Lung (tissue), 12 donors: ENCODE results near the gene RRP1B. TPM values are rescaled to one million over a fixed set of nuclear protein-coding genes. Genes with fewer than 3 reads are reported as not detected.

Experiments
- ATAC-seq: fragments of 200-7000 bp; cut with Tn5 transposase; one replicate; pipeline ENCODE4 v1.9.1; 2020; ENCODE audit warnings: moderate number of reproducible peaks; ENCODE audit not compliant: insufficient read depth, low FRiP score
- DNase-seq, 3 donors: peaks; one replicate each; pipeline ENCODE4 v3.0.0-alpha.2; 2013 to 2017
- H3K27ac ChIP-seq, 2 donors: one replicate each; pipeline ENCODE4 v1.5.1; 2013; ENCODE audit warnings: mild to moderate bottlenecking in 2 of 2, moderate library complexity in 2 of 2, control low read depth in 1 of 2, inconsistent platforms in 1 of 2, low read depth in 1 of 2, low read length in 1 of 2
- H3K27me3 ChIP-seq, 3 donors: one replicate each; pipeline ENCODE4 v1.5.1; 2013; ENCODE audit warnings: low read length in 2 of 3; ENCODE audit not compliant: control insufficient read depth in 3 of 3, insufficient read depth in 3 of 3
- H3K36me3 ChIP-seq, 4 donors: one replicate each; pipeline ENCODE4 v1.5.1; 2013; ENCODE audit warnings: low read length in 4 of 4, mild to moderate bottlenecking in 1 of 4, moderate library complexity in 1 of 4; ENCODE audit not compliant: control insufficient read depth in 4 of 4, insufficient read depth in 4 of 4
- H3K4me1 ChIP-seq, 5 donors: one replicate each; pipeline ENCODE4 v1.5.1; 2013; ENCODE audit warnings: low read length in 5 of 5, mild to moderate bottlenecking in 2 of 5, moderate library complexity in 1 of 5; ENCODE audit not compliant: control insufficient read depth in 5 of 5, insufficient read depth in 5 of 5
- H3K4me3 ChIP-seq: one replicate; pipeline ENCODE4 v1.5.1; 2013; ENCODE audit warnings: mild to moderate bottlenecking, control low read depth, moderate library complexity
- H3K9ac ChIP-seq, 2 donors: one replicate each; pipeline ENCODE4 v1.5.1; 2013; ENCODE audit warnings: low read length in 2 of 2, control low read depth in 1 of 2; ENCODE audit not compliant: insufficient read depth in 1 of 2
- H3K9me3 ChIP-seq, 4 donors: one replicate each; pipeline ENCODE4 v1.5.1; 2013; ENCODE audit warnings: low read length in 3 of 4, mild to moderate bottlenecking in 1 of 4, moderate library complexity in 1 of 4; ENCODE audit not compliant: control insufficient read depth in 4 of 4, insufficient read depth in 3 of 4
- whole genome bisulfite sequencing, 2 donors: extraction: QIAGEN DNeasy Blood & Tissue Kit; methylation state at CpG; one replicate each; pipeline ENCODE4 v1.1.7; 2013; 5-methylcytosine and 5-hydroxymethylcytosine counted together
- polyA plus RNA-seq, 2 donors: library from polyadenylated mRNA; stranded (reverse); fragments of 200-250 nt; gene quantifications; one replicate each; pipeline ENCODE4 v1.2.1, GENCODE V29; 2013
- total RNA-seq, 2 donors: library from RNA; depleted of rRNA in 1 of 2; stranded (reverse); fragments of >200 nt in 1 of 2; gene quantifications; one replicate each; pipeline ENCODE4 v1.2.1, GENCODE V29; 2014 to 2021
- TF ChIP-seq, protein P1 (sequence below): IDR thresholded peaks from 2 replicates; pipeline ENCODE4 v1.5.1; 2012; ENCODE audit warnings: mild to moderate bottlenecking; ENCODE audit errors: control extremely low read depth, extremely low read depth
- donor health status: control.
- donor health status: control.
- donor health status: Bipolar disorder and iron deficiency.
- donor health status: healthy.
- donor health status: DM: yes; HTN: yes; CAD: no.

Gene RRP1B
- total and polyA plus RNA-seq, 4 donors = 6.4 to 18.1 (median 12.7) TPM

DNA sequence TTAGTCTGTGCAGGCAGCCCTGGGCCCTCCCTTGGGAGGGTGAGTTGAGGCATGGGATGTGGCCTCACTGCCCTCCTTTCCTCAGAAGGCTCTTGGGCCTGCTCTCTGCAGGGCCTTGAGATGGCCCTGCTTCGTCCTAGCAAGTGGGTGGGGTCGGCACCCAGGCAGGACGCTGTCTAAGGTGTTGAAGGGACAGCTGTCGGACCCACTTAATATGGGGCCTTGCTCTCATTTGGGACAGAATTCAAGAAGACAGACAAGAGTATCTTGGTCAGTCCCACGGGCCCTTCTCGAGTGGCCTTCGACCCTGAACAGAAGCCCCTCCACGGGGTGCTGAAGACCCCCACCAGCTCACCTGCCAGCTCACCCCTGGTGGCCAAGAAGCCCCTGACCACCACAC is 33.6 kb downstream of the RRP1B start:
- Histone ChIP-seq H3K9ac (no peak overlapping the region), H3K4me3 (no peak overlapping the region), H3K4me1 (no peaks in the 10 kb centered on the region), H3K36me3 (peaks cover 14 to 58% (median 21%) of the 10 kb centered on the region in 4 donors), H3K27ac (no peak overlapping the region), H3K9me3 (no peaks in the 10 kb centered on the region), H3K27me3 (no peaks in the 10 kb centered on the region)
- ATAC-seq (no peak), DNase-seq (no peak)
- TF ChIP-seq, protein P1, sequence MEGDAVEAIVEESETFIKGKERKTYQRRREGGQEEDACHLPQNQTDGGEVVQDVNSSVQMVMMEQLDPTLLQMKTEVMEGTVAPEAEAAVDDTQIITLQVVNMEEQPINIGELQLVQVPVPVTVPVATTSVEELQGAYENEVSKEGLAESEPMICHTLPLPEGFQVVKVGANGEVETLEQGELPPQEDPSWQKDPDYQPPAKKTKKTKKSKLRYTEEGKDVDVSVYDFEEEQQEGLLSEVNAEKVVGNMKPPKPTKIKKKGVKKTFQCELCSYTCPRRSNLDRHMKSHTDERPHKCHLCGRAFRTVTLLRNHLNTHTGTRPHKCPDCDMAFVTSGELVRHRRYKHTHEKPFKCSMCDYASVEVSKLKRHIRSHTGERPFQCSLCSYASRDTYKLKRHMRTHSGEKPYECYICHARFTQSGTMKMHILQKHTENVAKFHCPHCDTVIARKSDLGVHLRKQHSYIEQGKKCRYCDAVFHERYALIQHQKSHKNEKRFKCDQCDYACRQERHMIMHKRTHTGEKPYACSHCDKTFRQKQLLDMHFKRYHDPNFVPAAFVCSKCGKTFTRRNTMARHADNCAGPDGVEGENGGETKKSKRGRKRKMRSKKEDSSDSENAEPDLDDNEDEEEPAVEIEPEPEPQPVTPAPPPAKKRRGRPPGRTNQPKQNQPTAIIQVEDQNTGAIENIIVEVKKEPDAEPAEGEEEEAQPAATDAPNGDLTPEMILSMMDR = no peak
- 95 to 97% methylated on average over 8 of the region's 8 CpGs for WGBS, 2 donors

DNA sequence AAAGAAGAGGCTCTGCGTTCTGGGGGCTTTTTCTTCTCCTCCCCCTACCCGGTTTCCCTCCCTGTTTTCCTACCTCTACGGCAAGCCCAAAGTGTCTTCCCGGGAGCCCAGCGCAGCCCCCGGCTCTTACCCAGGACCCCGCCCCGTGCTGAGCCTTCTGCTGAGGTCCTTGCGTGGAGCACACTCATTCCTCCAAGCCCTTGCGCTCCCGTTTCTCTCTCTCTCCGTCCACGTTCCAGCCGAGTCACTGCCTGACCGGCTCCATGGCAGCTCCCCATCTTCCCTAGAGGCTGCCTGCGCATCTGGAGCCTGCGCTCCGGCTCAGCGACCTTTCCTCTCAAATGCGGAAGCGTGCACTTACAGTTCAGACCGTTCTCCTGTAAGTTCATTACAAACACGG is 34.6 kb downstream of the RRP1B start:
- no peaks in the 10 kb centered on the region for H3K4me1 ChIP-seq
- no peak for DNase-seq
- no peak overlapping the region for H3K9ac ChIP-seq
- H3K27ac ChIP-seq = no peak overlapping the region
- no peaks in the 10 kb centered on the region for H3K9me3 ChIP-seq
- no peaks in the 10 kb centered on the region for H3K27me3 ChIP-seq
- WGBS, 2 donors = 94 to 98% methylated on average over 23 of the region's 23 CpGs
- ATAC-seq = no peak
- H3K4me3 ChIP-seq = no peak overlapping the region
- TF ChIP-seq, protein P1 = no peak
- H3K36me3 ChIP-seq = peaks cover 11 to 49% (median 19%) of the 10 kb centered on the region in 4 donors

DNA sequence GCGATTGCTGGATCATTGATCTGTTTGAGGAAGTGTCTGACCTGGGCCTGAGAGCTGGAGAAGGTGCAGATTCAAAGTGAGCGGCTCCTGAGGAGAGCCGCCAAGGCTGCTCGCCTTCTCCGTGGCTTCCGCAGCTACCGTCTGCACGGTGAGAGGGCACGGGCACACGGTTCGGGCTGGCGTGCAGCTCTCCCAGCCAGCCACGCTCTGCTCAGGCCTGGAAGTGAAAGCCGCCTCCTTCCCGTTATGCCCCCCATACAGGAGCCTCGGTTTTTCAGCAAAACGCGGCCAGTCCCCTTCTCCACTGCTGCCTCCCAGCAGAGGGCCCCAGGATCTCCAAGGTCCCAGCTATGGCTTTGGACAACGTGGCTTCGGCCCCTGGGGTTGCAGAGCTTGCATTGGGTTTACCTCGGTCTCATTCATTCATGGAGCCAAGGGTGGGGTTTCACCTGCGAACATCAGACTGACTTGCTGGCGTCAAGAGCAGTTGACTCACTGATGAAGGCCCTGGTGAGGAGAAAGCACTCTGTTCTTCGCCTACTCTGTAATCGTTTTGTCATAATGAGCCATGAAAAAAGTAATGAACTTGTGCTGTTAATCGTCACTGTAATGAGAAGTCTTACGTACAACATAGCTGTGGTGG is 35.2 kb downstream of the RRP1B start:
- no peak overlapping the region for H3K9ac ChIP-seq
- H3K27ac ChIP-seq = no peak overlapping the region
- H3K9me3 ChIP-seq = no peaks in the 10 kb centered on the region
- TF ChIP-seq, protein P1 = no peak
- ATAC-seq (no peak), DNase-seq (no peak)
- no peaks in the 10 kb centered on the region for H3K4me1 ChIP-seq
- WGBS, 2 donors = 92 to 95% methylated on average over 27 of the region's 27 CpGs
- H3K4me3 ChIP-seq = no peak overlapping the region
- no peaks in the 10 kb centered on the region for H3K27me3 ChIP-seq
- H3K36me3 ChIP-seq = peaks cover 6 to 43% (median 17%) of the 10 kb centered on the region in 4 donors

DNA sequence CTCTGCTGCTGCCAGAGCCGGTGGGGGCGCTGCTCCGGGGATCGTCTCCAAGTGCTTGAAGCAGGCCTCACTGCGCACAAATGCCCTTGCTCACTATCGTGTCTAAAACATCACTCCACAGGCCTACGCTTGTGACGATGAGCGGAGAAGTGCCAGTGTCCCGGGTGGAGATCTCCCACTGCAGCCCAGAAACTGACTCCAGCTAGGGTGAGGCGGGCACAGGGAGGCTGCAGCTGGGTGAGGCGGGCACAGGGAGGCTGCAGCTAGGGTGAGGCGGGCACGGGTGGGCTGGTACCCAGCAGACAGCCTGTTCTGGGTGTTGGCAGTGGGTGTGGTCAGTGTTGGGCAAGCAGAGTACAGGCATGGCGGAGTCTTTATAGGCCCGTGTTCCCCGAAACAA is 36.9 kb downstream of the RRP1B start:
- TF ChIP-seq, protein P1 = no peak
- 96% methylated on average over 17 of the region's 17 CpGs for WGBS, 2 donors
- peaks cover 0 to 2% (median 0%) of the 10 kb centered on the region in 5 donors for H3K4me1 ChIP-seq
- H3K9ac ChIP-seq = no peak overlapping the region
- ATAC-seq = no peak
- H3K4me3 ChIP-seq = no peak overlapping the region
- no peak for DNase-seq
- no peaks in the 10 kb centered on the region for H3K27me3 ChIP-seq
- no peaks in the 10 kb centered on the region for H3K9me3 ChIP-seq
- H3K36me3 ChIP-seq = peaks cover 1 to 29% (median 7%) of the 10 kb centered on the region in 4 donors
- H3K27ac ChIP-seq = no peak overlapping the region
